Adrenal gland (tissue), 5 donors: Measurements from ENCODE around the gene PRSS21.

Experiments used
- POLR2A ChIP-seq, 2 donors: fragments of 450-650 bp; IDR thresholded peaks; one replicate each; pipeline ENCODE4 v1.6.1; 2017; ENCODE audit warnings: antibody characterized with exemption in 2 of 2, mild to moderate bottlenecking in 2 of 2, moderate library complexity in 1 of 2
- TF ChIP-seq, protein P1 (sequence below), 6 experiments: fragments of 450-650 bp in 4 of 6; fragments of 200-600 bp in 2 of 6; sonication (generic) in 1 of 6; IDR thresholded peaks; 1 replicate in 5 of 6; 2 replicates in 1 of 6; pipeline versions ENCODE4 v1.5.1 to v1.8.0; 2016 to 2021; ENCODE audit warnings: antibody characterized with exemption in 6 of 6, mild to moderate bottlenecking in 2 of 6, moderate library complexity in 1 of 6
- donor health status: DM: no; HTN: no; CAD: no.

- TF ChIP-seq POLR2A (IDR thresholded peaks at IDR 0.05): no peak
- TF ChIP-seq, protein P1, sequence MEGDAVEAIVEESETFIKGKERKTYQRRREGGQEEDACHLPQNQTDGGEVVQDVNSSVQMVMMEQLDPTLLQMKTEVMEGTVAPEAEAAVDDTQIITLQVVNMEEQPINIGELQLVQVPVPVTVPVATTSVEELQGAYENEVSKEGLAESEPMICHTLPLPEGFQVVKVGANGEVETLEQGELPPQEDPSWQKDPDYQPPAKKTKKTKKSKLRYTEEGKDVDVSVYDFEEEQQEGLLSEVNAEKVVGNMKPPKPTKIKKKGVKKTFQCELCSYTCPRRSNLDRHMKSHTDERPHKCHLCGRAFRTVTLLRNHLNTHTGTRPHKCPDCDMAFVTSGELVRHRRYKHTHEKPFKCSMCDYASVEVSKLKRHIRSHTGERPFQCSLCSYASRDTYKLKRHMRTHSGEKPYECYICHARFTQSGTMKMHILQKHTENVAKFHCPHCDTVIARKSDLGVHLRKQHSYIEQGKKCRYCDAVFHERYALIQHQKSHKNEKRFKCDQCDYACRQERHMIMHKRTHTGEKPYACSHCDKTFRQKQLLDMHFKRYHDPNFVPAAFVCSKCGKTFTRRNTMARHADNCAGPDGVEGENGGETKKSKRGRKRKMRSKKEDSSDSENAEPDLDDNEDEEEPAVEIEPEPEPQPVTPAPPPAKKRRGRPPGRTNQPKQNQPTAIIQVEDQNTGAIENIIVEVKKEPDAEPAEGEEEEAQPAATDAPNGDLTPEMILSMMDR (IDR thresholded peaks at IDR 0.05): no peak
Observed at GRCh38 chr16:2834968-2835367, 17.9 kb downstream of the PRSS21 start.
